ENCODE results near the gene TMEM145. TPM values are rescaled to one million over a fixed set of nuclear protein-coding genes. Genes with fewer than 3 reads are reported as not detected.

TMEM145 gene
- total RNA-seq, 6 donors from 2014 or later, result 0.34 to 0.79 (median 0.49) TPM; not detected in 3

DNA sequence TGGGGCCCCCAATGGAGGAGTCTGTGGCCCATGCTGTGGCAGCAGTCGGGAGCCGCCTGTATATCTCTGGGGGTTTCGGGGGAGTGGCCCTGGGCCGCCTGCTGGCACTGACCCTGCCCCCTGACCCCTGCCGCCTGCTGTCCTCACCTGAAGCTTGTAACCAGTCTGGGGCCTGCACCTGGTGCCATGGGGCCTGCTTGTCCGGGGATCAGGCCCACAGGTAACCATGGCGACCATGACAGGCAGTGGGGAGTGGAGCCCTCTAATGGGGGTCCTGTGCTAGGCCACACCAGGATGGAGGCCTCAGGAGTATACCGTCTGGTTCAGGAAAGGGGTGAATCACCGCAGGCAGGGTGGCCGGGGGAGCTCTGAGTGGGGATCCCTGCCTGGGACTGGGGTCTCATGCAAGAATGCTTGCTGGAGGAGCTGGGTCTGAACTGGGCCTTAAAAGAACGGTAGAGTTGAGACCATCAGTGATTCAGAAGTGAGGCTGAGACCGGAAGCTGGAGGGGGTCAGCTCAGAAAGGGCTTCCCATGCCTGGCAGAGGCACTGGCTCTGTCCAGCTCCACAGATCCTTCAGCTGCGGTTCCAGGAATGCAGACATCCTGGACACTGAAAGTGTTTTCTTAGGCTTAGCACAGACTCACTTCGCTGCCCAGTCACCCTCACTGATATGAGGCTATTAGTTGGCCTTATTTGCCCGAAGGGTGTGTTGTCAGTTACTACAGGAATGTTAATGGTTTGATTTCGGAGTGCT is 47.9 kb downstream of the TMEM145 start:
- DNase-seq, result no peak

GRCh38 chr19:42361545-42361910 is 48.4 kb downstream of the TMEM145 start:
- TF ChIP-seq POLR2AphosphoS5 (IDR thresholded peaks at IDR 0.05) (no peak), EP300 (IDR thresholded peaks at IDR 0.05) (no peak), POLR2A (IDR thresholded peaks at IDR 0.05) (no peak)
- TF ChIP-seq, protein P1, sequence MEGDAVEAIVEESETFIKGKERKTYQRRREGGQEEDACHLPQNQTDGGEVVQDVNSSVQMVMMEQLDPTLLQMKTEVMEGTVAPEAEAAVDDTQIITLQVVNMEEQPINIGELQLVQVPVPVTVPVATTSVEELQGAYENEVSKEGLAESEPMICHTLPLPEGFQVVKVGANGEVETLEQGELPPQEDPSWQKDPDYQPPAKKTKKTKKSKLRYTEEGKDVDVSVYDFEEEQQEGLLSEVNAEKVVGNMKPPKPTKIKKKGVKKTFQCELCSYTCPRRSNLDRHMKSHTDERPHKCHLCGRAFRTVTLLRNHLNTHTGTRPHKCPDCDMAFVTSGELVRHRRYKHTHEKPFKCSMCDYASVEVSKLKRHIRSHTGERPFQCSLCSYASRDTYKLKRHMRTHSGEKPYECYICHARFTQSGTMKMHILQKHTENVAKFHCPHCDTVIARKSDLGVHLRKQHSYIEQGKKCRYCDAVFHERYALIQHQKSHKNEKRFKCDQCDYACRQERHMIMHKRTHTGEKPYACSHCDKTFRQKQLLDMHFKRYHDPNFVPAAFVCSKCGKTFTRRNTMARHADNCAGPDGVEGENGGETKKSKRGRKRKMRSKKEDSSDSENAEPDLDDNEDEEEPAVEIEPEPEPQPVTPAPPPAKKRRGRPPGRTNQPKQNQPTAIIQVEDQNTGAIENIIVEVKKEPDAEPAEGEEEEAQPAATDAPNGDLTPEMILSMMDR (IDR thresholded peaks at IDR 0.05), result no peak
- WGBS, 2 donors, result 95% methylated on average over 7 of the region's 7 CpGs
- Histone ChIP-seq H3K4me1 (peaks cover 0 to 4% (median 0%) of the 10 kb centered on the region in 4 donors), H3K9me3 (peaks cover 0 to 3% (median 0%) of the 10 kb centered on the region in 4 donors), H3K27ac (no peak overlapping the region), H3K36me3 (peaks cover 3 to 63% (median 29%) of the 10 kb centered on the region in 4 donors), H3K27me3 (no peaks in the 10 kb centered on the region), H3K4me3 (no peak overlapping the region)
- ATAC-seq (ENCODE audit: low FRiP score in 2 of 2) (no peak), DNase-seq (no peak)

More for the DNA sequence above, 47.9 kb downstream of the TMEM145 start:
- H3K4me1 ChIP-seq, result peaks cover 0 to 4% (median 0%) of the 10 kb centered on the region in 4 donors
- H3K27ac ChIP-seq, result no peak overlapping the region
- no peaks in the 10 kb centered on the region for H3K27me3 ChIP-seq
- peaks cover 0 to 3% (median 0%) of the 10 kb centered on the region in 4 donors for H3K9me3 ChIP-seq
- TF ChIP-seq EP300 (IDR thresholded peaks at IDR 0.05) (no peak), POLR2AphosphoS5 (IDR thresholded peaks at IDR 0.05) (no peak), POLR2A (IDR thresholded peaks at IDR 0.05) (no peak)
- TF ChIP-seq, protein P1 (IDR thresholded peaks at IDR 0.05), result no peak
- peaks cover 3 to 69% (median 33%) of the 10 kb centered on the region in 4 donors for H3K36me3 ChIP-seq
- no peak overlapping the region for H3K4me3 ChIP-seq
- 89 to 90% methylated on average over 9 to 16 of the region's 16 CpGs for WGBS, 2 donors
- ATAC-seq (ENCODE audit: low FRiP score in 2 of 2), result no peak

DNA sequence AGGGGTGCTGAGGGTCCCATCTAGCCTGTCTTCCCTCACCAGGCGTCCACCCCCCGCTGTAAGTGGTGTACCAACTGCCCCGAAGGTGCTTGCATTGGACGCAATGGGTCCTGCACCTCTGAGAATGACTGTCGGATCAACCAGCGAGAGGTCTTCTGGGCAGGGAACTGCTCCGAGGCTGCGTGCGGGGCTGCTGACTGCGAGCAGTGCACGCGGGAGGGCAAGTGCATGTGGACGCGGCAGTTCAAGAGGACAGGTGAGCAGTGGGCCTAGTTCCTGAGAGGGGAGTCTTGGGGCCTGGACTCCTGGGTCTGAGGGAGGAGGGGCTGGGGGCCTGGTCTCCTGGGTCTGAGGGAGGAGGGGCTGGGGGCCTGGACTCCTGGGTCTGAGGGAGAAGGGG is 49.2 kb downstream of the TMEM145 start:
- TF ChIP-seq, protein P1 (IDR thresholded peaks at IDR 0.05), result no peak
- TF ChIP-seq POLR2AphosphoS5 (IDR thresholded peaks at IDR 0.05) (no peak), EP300 (IDR thresholded peaks at IDR 0.05) (no peak), POLR2A (IDR thresholded peaks at IDR 0.05) (no peak)
- peaks cover 0 to 3% (median 0%) of the 10 kb centered on the region in 4 donors for H3K9me3 ChIP-seq
- no peak for ATAC-seq (ENCODE audit: low FRiP score in 2 of 2)
- no peak overlapping the region for H3K27ac ChIP-seq
- 95% methylated on average over 12 to 14 of the region's 14 CpGs for WGBS, 2 donors
- no peak overlapping the region for H3K4me3 ChIP-seq
- peaks cover 0 to 4% (median 0%) of the 10 kb centered on the region in 4 donors for H3K4me1 ChIP-seq
- no peak for DNase-seq
- peaks cover under 1 to 55% (median 21%) of the 10 kb centered on the region in 4 donors for H3K36me3 ChIP-seq
- no peaks in the 10 kb centered on the region for H3K27me3 ChIP-seq

- peaks cover 0 to 4% (median 0%) of the 10 kb centered on the region in 4 donors for H3K4me1 ChIP-seq
- H3K36me3 ChIP-seq, result peaks cover 0 to 49% (median 16%) of the 10 kb centered on the region in 4 donors
- no peaks in the 10 kb centered on the region for H3K27me3 ChIP-seq
- H3K9me3 ChIP-seq, result peaks cover 0 to 3% (median 0%) of the 10 kb centered on the region in 4 donors
- TF ChIP-seq POLR2AphosphoS5 (IDR thresholded peaks at IDR 0.05) (no peak), POLR2A (IDR thresholded peaks at IDR 0.05) (no peak), EP300 (IDR thresholded peaks at IDR 0.05) (no peak)
- TF ChIP-seq, protein P1 (IDR thresholded peaks at IDR 0.05), result no peak
- WGBS, 2 donors, result 93 to 95% methylated on average over 13 of the region's 13 CpGs
- no peak overlapping the region for H3K27ac ChIP-seq
- no peak overlapping the region for H3K4me3 ChIP-seq
- ATAC-seq (ENCODE audit: low FRiP score in 2 of 2) (no peak), DNase-seq (no peak)
Observed at GRCh38 chr19:42362891-42363440, 49.9 kb downstream of the TMEM145 start.

All from upper lobe of left lung (tissue), 6 donors.